SK-N-SH (cell line): Measurements from ENCODE around the gene TCL1A. TPM values are rescaled to one million over a fixed set of nuclear protein-coding genes. Genes with fewer than 3 reads are reported as not detected.

Experiments used
- CTCF ChIA-PET: fragments of 300-600, 350-600 bp; formaldehyde crosslinking; extraction: SDS; loops from one replicate; lab custom pipeline; 2021; lab: Yijun Ruan, JAX
- POLR2A ChIA-PET: fragments of 350-600 bp; sonication (Branson Sonifier 250); formaldehyde crosslinking; extraction: SDS; loops from one replicate; lab custom pipeline; 2020; ENCODE audit warnings: antibody characterized with exemption, inconsistent platforms; lab: Yijun Ruan, JAX
- DNase-seq: peaks from one replicate; pipeline ENCODE4 v3.0.0; 2012
- H2AFZ ChIP-seq: fragments of 200-600 bp; sonication (generic); 2 replicates; pipeline ENCODE4 v1.8.1; 2016; ENCODE audit warnings: antibody characterized with exemption, mild to moderate bottlenecking, low read depth
- H3F3A ChIP-seq: fragments of 200-600 bp; sonication (generic); replicated peaks from 2 replicates; pipeline ENCODE3; 2016; ENCODE audit warnings: antibody characterized with exemption, mild to moderate bottlenecking; ENCODE audit not compliant: insufficient read depth
- H3K27ac ChIP-seq, 2 experiments: fragments of 200-500 bp in 1 of 2; fragments of 200-600 bp in 1 of 2; sonication (Bioruptor generic) in 1 of 2; sonication (generic), shearing (Covaris generic) in 1 of 2; 2 replicates each; pipeline versions ENCODE4 v1.5.1 to v1.6.1; 2014 to 2016; ENCODE audit warnings: low read depth in 2 of 2, inconsistent platforms in 1 of 2, low read length in 1 of 2, mild to moderate bottlenecking in 1 of 2, mixed read lengths in 1 of 2
- H3K27me3 ChIP-seq: fragments of 200-600 bp; sonication (generic), shearing (Covaris generic); 2 replicates; pipeline ENCODE4 v1.6.1; 2016; ENCODE audit warnings: mixed run types; ENCODE audit not compliant: insufficient read depth
- H3K36me3 ChIP-seq, 2 experiments: fragments of 200-500 bp in 1 of 2; fragments of 200-600 bp in 1 of 2; sonication (Bioruptor generic) in 1 of 2; sonication (generic) in 1 of 2; replicated peaks in 1 of 2; 2 replicates each; pipeline versions ENCODE3 to v1.5.1; 2014 to 2016; ENCODE audit warnings: low read length in 1 of 2, mild to moderate bottlenecking in 1 of 2; ENCODE audit not compliant: insufficient read depth in 2 of 2, control insufficient read depth in 1 of 2
- H3K4me1 ChIP-seq, 2 experiments: fragments of 200-500 bp in 1 of 2; fragments of 200-600 bp in 1 of 2; sonication (Bioruptor generic) in 1 of 2; sonication (generic), shearing (Covaris generic) in 1 of 2; 2 replicates each; pipeline versions ENCODE4 v1.5.1 to v1.6.1; 2014 to 2016; ENCODE audit warnings: low read depth in 1 of 2, low read length in 1 of 2, mixed run types in 1 of 2; ENCODE audit not compliant: insufficient read depth in 2 of 2, control insufficient read depth in 1 of 2
- H3K4me2 ChIP-seq: fragments of 200-600 bp; sonication (generic), shearing (Covaris generic); 2 replicates; pipeline ENCODE4 v1.6.1; 2017; ENCODE audit warnings: mixed run types
- H3K4me3 ChIP-seq, 2 experiments: fragments of 200-500 bp in 1 of 2; fragments of 200-600 bp in 1 of 2; sonication (Bioruptor generic) in 1 of 2; sonication (generic), shearing (Covaris generic) in 1 of 2; 2 replicates each; pipeline versions ENCODE4 v1.5.1 to v1.8.1; 2014 to 2016; ENCODE audit warnings: low read depth in 2 of 2, inconsistent platforms in 1 of 2, low read length in 1 of 2, mild to moderate bottlenecking in 1 of 2, mixed read lengths in 1 of 2, moderate library complexity in 1 of 2
- H3K79me2 ChIP-seq: fragments of 200-600 bp; sonication (generic); 2 replicates; pipeline ENCODE4 v1.8.1; 2017; ENCODE audit warnings: mild to moderate bottlenecking; ENCODE audit not compliant: insufficient read depth
- H3K9ac ChIP-seq: fragments of 200-600 bp; sonication (generic); 2 replicates; pipeline ENCODE4 v1.6.1; 2017; ENCODE audit warnings: mixed run types
- H3K9me2 ChIP-seq: fragments of 200-600 bp; sonication (generic); 2 replicates; pipeline ENCODE4 v1.6.1; 2017; ENCODE audit warnings: mixed run types
- H3K9me3 ChIP-seq: fragments of 200-600 bp; sonication (generic); 2 replicates; pipeline ENCODE4 v1.6.1; 2017; ENCODE audit warnings: mixed run types, mild to moderate bottlenecking, moderate library complexity
- H4K20me1 ChIP-seq: fragments of 200-600 bp; sonication (generic); 2 replicates; pipeline ENCODE4 v1.6.1; 2017; ENCODE audit warnings: mild to moderate bottlenecking, mixed run types; ENCODE audit not compliant: insufficient read depth
- EP300 ChIP-seq, 2 experiments: IDR thresholded peaks; 2 replicates each; pipeline versions ENCODE4 v1.4.0 to v1.6.1; 2012; ENCODE audit warnings: borderline replicate concordance in 1 of 2, low read depth in 1 of 2, low read length in 1 of 2
- FOSL2 ChIP-seq: IDR thresholded peaks from 2 replicates; pipeline ENCODE4 v1.4.0; 2012; ENCODE audit warnings: low read depth, mild to moderate bottlenecking, moderate library complexity, borderline replicate concordance
- FOXM1 ChIP-seq: IDR thresholded peaks from 2 replicates; pipeline ENCODE4 v1.4.0; 2012; ENCODE audit warnings: low read depth, mild to moderate bottlenecking
- GABPA ChIP-seq: IDR thresholded peaks from 2 replicates; pipeline ENCODE4 v1.4.0; 2012; ENCODE audit warnings: low read depth, mild to moderate bottlenecking
- JUND ChIP-seq: IDR thresholded peaks from 2 replicates; pipeline ENCODE4 v1.4.0; 2012
- MXI1 ChIP-seq: IDR thresholded peaks from 2 replicates; pipeline ENCODE4 v1.6.1; 2012; ENCODE audit warnings: mild to moderate bottlenecking, low read depth, low read length, improper control_type of control experiment
- NFIC ChIP-seq: IDR thresholded peaks from 2 replicates; pipeline ENCODE4 v1.4.0; 2012; ENCODE audit warnings: borderline replicate concordance
- NRF1 ChIP-seq: IDR thresholded peaks from 2 replicates; pipeline ENCODE4 v1.6.1; 2012; ENCODE audit warnings: low read depth, mild to moderate bottlenecking, low read length
- POLR2AphosphoS5 ChIP-seq: IDR thresholded peaks from 2 replicates; pipeline ENCODE4 v1.6.1; 2012; ENCODE audit warnings: low read depth, low read length
- RFX5 ChIP-seq: IDR thresholded peaks from 2 replicates; pipeline ENCODE4 v1.6.1; 2012; ENCODE audit warnings: mild to moderate bottlenecking, improper control_type of control experiment, low read length
- SMC3 ChIP-seq: IDR thresholded peaks from 2 replicates; pipeline ENCODE4 v1.6.1; 2012; ENCODE audit warnings: low read depth, low read length, improper control_type of control experiment
- TAF1 ChIP-seq: IDR thresholded peaks from 2 replicates; pipeline ENCODE4 v1.6.1; 2012; ENCODE audit warnings: low read depth, mild to moderate bottlenecking, low read length, moderate library complexity, borderline replicate concordance
- TCF12 ChIP-seq: IDR thresholded peaks from 2 replicates; pipeline ENCODE4 v1.4.0; 2012
- YY1 ChIP-seq: IDR thresholded peaks from 2 replicates; pipeline ENCODE4 v1.4.0; 2012; ENCODE audit warnings: low read depth, mild to moderate bottlenecking
- WGBS: methylation state at CpG from one replicate; pipeline ENCODE4 v1.1.6; 2017; ENCODE audit warnings: low lambda C conversion rate; 5-methylcytosine and 5-hydroxymethylcytosine counted together
- polyA plus RNA-seq, 3 experiments: library from polyadenylated mRNA; depleted of rRNA; stranded (reverse); fragments of >200 nt; gene quantifications; 2 replicates each; pipeline ENCODE4 v1.2.3, GENCODE V29; 2012
- TF ChIP-seq, protein P1 (sequence below): IDR thresholded peaks from 2 replicates; pipeline ENCODE4; 2012
- TF ChIP-seq, protein P2 (sequence below): IDR thresholded peaks from 2 replicates; pipeline ENCODE4 v1.4.0; 2012; ENCODE audit warnings: low read depth, borderline replicate concordance
- TF ChIP-seq, protein P3 (sequence below): fragments of 150-350 bp; IDR thresholded peaks from 2 replicates; pipeline ENCODE4 v1.6.1; 2017; ENCODE audit warnings: antibody characterized with exemption, low read length, low read depth, borderline replicate concordance
- TF ChIP-seq, protein P4 (sequence below): IDR thresholded peaks from 2 replicates; pipeline ENCODE4 v1.4.0; 2012; ENCODE audit warnings: low read depth, borderline replicate concordance

Gene TCL1A
- polyA plus RNA-seq, 1 of the 3 experiments (the other 2 are of a cell fraction) = not detected

DNA sequence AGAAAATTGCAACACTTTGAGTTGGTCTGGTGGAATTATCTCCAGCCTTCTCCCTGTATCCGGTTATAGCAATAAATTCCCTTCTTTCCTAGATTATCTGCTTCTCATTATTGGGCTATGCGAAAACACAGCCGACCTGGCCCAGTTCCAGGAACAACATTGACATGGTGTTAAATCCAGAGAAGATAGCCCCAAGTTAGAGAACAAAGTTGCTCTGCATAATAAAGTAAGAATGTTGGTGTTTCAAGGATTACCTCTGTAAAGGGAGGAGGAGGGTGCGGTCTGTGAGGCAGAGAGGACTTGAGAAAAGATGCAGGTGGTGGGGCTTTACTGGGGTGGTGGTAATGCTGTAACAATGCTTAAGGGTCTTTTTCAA lies 12.1 kb downstream of the TCL1A start:
- no peaks in the 10 kb centered on the region for H3K79me2 ChIP-seq
- no peak overlapping the region for H3K9ac ChIP-seq
- H3K4me3 ChIP-seq = no peak overlapping the region
- POLR2A ChIA-PET = no interaction called here
- 6% methylated on average over 4 of the region's 4 CpGs for WGBS
- no peak overlapping the region for H2AFZ ChIP-seq
- no peak overlapping the region for H3K27ac ChIP-seq
- no peak for TF ChIP-seq FOXM1
- TF ChIP-seq, protein P1, sequence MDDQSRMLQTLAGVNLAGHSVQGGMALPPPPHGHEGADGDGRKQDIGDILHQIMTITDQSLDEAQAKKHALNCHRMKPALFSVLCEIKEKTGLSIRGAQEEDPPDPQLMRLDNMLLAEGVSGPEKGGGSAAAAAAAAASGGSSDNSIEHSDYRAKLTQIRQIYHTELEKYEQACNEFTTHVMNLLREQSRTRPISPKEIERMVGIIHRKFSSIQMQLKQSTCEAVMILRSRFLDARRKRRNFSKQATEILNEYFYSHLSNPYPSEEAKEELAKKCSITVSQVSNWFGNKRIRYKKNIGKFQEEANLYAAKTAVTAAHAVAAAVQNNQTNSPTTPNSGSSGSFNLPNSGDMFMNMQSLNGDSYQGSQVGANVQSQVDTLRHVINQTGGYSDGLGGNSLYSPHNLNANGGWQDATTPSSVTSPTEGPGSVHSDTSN = no peak
- TF ChIP-seq FOSL2 = no peak
- TF ChIP-seq, protein P2, sequence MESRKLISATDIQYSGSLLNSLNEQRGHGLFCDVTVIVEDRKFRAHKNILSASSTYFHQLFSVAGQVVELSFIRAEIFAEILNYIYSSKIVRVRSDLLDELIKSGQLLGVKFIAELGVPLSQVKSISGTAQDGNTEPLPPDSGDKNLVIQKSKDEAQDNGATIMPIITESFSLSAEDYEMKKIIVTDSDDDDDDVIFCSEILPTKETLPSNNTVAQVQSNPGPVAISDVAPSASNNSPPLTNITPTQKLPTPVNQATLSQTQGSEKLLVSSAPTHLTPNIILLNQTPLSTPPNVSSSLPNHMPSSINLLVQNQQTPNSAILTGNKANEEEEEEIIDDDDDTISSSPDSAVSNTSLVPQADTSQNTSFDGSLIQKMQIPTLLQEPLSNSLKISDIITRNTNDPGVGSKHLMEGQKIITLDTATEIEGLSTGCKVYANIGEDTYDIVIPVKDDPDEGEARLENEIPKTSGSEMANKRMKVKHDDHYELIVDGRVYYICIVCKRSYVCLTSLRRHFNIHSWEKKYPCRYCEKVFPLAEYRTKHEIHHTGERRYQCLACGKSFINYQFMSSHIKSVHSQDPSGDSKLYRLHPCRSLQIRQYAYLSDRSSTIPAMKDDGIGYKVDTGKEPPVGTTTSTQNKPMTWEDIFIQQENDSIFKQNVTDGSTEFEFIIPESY = no peak
- no peak for TF ChIP-seq SMC3
- no peak for TF ChIP-seq MXI1
- TF ChIP-seq TCF12 = no peak
- TF ChIP-seq TAF1 = no peak
- no peak for TF ChIP-seq POLR2AphosphoS5
- no peak for TF ChIP-seq JUND
- TF ChIP-seq, protein P3, sequence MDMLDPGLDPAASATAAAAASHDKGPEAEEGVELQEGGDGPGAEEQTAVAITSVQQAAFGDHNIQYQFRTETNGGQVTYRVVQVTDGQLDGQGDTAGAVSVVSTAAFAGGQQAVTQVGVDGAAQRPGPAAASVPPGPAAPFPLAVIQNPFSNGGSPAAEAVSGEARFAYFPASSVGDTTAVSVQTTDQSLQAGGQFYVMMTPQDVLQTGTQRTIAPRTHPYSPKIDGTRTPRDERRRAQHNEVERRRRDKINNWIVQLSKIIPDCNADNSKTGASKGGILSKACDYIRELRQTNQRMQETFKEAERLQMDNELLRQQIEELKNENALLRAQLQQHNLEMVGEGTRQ = no peak
- TF ChIP-seq YY1 = no peak
- no peak; a peak in 1 of 4 replicates for TF ChIP-seq EP300 (IDR thresholded peaks at IDR 0.05; ENCODE audit: borderline replicate concordance in 1 of 2, low read depth in 1 of 2, low read length in 1 of 2)
- TF ChIP-seq RFX5 = no peak
- TF ChIP-seq NRF1 = no peak
- TF ChIP-seq, protein P4, sequence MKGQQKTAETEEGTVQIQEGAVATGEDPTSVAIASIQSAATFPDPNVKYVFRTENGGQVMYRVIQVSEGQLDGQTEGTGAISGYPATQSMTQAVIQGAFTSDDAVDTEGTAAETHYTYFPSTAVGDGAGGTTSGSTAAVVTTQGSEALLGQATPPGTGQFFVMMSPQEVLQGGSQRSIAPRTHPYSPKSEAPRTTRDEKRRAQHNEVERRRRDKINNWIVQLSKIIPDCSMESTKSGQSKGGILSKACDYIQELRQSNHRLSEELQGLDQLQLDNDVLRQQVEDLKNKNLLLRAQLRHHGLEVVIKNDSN = no peak
- no peak for TF ChIP-seq NFIC
- TF ChIP-seq GABPA = no peak
- no peaks in the 10 kb centered on the region for H4K20me1 ChIP-seq
- no peaks in the 10 kb centered on the region for H3F3A ChIP-seq
- no peaks in the 10 kb centered on the region for H3K9me2 ChIP-seq
- no peaks in the 10 kb centered on the region for H3K9me3 ChIP-seq
- H3K4me1 ChIP-seq = no peaks in the 10 kb centered on the region; a peak in 1 of 4 replicates
- DNase-seq = no peak
- no peak overlapping the region for H3K4me2 ChIP-seq
- H3K36me3 ChIP-seq = no peaks in the 10 kb centered on the region
- CTCF ChIA-PET = interaction anchor here (0.8 to 1.2 kb wide), 2 partner anchors 72 to 140 kb away, joined by 3 to 4 read pairs; no protein-coding TSS in a partner anchor
- H3K27me3 ChIP-seq = no peaks in the 10 kb centered on the region
